Measurements from ENCODE around the gene MRPL20.
"Not testable (repeated sequence)": the region's sequence is repeated elsewhere in the genome, so short reads cannot be mapped to it uniquely, and the experiment has no call there.

Gene MRPL20

DNA sequence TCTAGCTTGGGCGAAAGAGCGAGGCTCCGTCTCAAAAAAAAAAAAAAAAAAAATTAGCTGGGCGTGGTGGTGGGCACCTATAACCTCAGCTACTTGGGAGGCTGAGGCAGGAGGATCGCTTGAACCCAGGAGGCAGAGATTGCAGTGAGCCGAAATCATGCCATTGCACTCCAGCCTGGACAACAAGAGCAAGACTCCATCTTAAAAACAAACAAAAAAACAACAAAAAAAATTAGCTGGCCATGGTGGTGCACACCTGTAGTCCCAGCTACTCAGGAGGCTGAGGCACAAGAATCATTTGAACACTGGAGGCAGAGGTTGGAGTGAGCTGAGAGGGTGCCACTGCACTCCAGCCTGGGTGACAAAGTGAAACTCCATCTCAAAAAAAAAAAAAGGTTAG lies 21.9 kb upstream of the MRPL20 start:
- H3K4me3 ChIP-seq (ENCODE audit: low read depth, low read length); DNase-seq (ENCODE audit: low read depth): not testable (repeated sequence)

DNA sequence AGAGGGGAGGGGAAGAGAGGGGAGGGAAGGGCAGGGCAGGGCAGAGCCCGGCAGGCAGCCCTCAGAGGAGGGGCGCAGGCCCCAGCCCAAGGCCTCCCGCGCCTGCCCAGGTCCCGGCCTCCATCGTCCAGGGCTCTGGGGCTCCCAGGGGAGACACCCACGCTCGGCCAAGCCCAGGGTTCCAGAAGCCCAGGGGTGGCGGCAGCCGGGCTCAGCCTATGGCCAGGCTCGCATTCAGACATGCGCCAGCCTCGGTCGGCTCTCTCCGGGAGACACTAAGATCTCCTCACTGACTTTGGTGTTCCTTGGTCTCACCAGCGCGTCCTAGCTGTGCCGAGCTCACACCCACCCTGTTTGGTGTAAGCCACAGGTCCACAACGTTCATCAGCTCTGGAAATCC lies 21.1 kb upstream of the MRPL20 start:
- no peak for DNase-seq (ENCODE audit: low read depth)
- no peak overlapping the region for H3K4me3 ChIP-seq (ENCODE audit: low read depth, low read length)

GRCh38 chr1:1427820-1428148 lies 20.7 kb upstream of the MRPL20 start:
- DNase-seq (ENCODE audit: low read depth) = no peak
- peak overlapping the region; percentile 40 for H3K4me3 ChIP-seq (ENCODE audit: low read depth, low read length)

- peak overlapping the region; percentile 40 for H3K4me3 ChIP-seq (ENCODE audit: low read depth, low read length)
- DNase-seq (ENCODE audit: low read depth) = no peak
These were observed 20.2 kb upstream of the MRPL20 start for GRCh38 chr1:1427106-1427819.

DNA sequence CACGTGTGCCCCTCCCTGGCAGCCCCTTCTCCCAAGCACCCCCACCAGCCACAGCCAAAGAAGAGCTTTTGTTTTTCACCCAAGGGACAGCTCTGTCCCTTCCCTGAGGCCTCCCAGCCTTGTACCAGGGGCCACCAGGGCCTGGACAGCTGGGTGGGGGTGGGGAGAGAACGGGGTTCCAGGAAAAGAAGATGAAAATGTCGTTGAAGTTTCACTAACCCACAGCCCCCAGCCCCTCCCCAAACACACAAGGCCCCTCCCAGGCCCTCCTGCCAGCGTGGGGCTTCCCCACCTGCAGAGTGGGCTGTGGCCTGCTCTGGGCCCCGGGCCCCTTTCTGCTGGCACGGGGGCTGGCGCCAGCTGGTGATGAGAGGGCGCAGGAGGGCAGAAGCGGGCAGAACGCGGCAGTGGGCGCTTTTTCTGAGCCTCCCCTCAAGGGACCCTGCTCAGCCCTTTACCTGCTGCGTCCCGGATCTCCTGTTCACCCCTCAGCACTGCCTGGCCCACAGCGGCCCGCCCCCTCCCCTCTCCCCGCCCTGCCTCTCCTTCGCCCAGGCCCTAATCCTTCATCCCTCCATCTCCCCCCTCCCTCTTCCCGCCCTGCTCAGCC lies 19.5 kb upstream of the MRPL20 start:
- H3K4me3 ChIP-seq (ENCODE audit: low read depth, low read length) = no peak overlapping the region
- no peak for DNase-seq (ENCODE audit: low read depth)

- no peak for DNase-seq (ENCODE audit: low read depth)
- H3K4me3 ChIP-seq (ENCODE audit: low read depth, low read length) = no peak overlapping the region
These were observed 18.8 kb upstream of the MRPL20 start for GRCh38 chr1:1425753-1426495.

GRCh38 chr1:1425426-1425752 lies 18.3 kb upstream of the MRPL20 start:
- no peak overlapping the region for H3K4me3 ChIP-seq (ENCODE audit: low read depth, low read length)
- no peak for DNase-seq (ENCODE audit: low read depth)

DNA sequence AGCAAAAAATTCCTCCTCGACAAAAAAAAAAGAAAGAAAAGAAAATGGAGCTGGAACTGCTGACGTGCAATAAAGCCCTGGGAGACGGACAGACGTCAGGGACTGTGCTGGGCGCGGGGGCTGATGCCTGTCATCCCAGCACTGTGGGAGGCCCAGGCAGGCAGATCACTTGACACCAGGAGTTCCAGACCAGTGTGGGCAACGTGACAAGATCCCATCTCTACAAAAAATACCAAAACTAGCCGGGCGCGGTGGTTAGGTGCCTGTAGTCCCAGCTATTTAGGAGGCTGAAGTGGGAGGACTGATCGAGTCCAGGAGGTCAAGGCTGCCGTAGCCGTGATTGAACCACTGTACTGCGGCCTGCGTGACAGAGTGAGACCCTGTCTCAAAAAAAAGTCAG lies 17.6 kb upstream of the MRPL20 start:
- H3K4me3 ChIP-seq (ENCODE audit: low read depth, low read length) = no peak overlapping the region
- DNase-seq (ENCODE audit: low read depth) = no peak

GRCh38 chr1:1423245-1423597 lies 16.1 kb upstream of the MRPL20 start:
- H3K4me3 ChIP-seq (ENCODE audit: low read depth, low read length) = no peak overlapping the region
- no peak for DNase-seq (ENCODE audit: low read depth)

GRCh38 chr1:1422465-1423244 lies 15.6 kb upstream of the MRPL20 start:
- H3K4me3 ChIP-seq (ENCODE audit: low read depth, low read length) = no peak overlapping the region
- no peak for DNase-seq (ENCODE audit: low read depth)

GRCh38 chr1:1421907-1422464 lies 14.9 kb upstream of the MRPL20 start:
- no peak overlapping the region for H3K4me3 ChIP-seq (ENCODE audit: low read depth, low read length)
- DNase-seq (ENCODE audit: low read depth) = no peak

DNA sequence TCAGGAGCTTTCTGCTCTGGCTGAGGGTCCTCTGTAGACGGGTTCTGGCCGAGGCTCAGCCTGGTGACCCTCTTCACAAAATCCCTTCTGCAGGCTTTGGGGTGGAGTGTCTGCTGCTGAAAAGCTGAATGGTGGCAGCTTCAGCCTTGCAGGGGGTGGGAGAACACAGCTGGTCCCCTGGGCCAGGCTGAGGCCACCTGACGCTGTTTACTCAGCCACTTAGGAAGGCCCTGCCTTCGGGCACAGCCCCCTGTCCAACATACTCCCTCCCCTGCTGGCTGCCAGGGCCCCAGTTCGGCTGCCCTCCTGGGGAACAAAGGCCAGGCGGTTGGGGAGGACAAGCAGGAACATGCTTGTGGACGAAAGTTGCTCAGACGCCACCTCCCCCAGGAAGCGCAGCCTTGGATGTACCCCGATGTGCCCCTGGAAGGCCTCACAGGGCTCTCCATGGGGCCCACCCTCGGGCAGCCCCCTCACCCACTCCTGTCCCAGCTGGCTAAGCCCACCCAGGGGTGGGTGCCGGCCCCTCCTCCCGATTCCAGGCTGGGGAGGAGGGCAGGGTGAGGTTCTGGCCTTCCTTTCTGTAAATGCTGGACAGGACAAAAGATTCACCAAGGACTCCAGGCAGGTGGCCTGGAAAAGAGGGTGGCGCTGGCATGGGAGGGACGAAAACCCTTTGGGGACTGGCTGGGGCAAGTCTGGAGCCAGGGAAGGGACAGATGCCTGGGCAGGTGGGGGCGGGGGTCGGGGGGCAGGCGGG lies 14.2 kb upstream of the MRPL20 start, which contains the start of gene ANKRD65:
Gene ANKRD65, minus strand, starts transcription at position 130 of the 760 bp plus-strand sequence. CDS start 271 bp downstream, outside the sequence.
- DNase-seq (ENCODE audit: low read depth) = no peak
- H3K4me3 ChIP-seq (ENCODE audit: low read depth, low read length) = no peak within 1 kb of the TSS

- no peak overlapping the region for H3K4me3 ChIP-seq (ENCODE audit: low read depth, low read length)
These were observed 13.6 kb upstream of the MRPL20 start for GRCh38 chr1:1420654-1421141.

GRCh38 chr1:1419813-1420653 lies 12.9 kb upstream of the MRPL20 start:
- H3K4me3 ChIP-seq (ENCODE audit: low read depth, low read length) = peak overlapping the region; percentile 11
- DNase-seq (ENCODE audit: low read depth) = no peak

More at GRCh38 chr1:1420654-1421141, 13.6 kb upstream of the MRPL20 start:
- no peak for DNase-seq (ENCODE audit: low read depth)

GRCh38 chr1:1419363-1419812 lies 12.3 kb upstream of the MRPL20 start:
- H3K4me3 ChIP-seq (ENCODE audit: low read depth, low read length) = no peak overlapping the region

DNA sequence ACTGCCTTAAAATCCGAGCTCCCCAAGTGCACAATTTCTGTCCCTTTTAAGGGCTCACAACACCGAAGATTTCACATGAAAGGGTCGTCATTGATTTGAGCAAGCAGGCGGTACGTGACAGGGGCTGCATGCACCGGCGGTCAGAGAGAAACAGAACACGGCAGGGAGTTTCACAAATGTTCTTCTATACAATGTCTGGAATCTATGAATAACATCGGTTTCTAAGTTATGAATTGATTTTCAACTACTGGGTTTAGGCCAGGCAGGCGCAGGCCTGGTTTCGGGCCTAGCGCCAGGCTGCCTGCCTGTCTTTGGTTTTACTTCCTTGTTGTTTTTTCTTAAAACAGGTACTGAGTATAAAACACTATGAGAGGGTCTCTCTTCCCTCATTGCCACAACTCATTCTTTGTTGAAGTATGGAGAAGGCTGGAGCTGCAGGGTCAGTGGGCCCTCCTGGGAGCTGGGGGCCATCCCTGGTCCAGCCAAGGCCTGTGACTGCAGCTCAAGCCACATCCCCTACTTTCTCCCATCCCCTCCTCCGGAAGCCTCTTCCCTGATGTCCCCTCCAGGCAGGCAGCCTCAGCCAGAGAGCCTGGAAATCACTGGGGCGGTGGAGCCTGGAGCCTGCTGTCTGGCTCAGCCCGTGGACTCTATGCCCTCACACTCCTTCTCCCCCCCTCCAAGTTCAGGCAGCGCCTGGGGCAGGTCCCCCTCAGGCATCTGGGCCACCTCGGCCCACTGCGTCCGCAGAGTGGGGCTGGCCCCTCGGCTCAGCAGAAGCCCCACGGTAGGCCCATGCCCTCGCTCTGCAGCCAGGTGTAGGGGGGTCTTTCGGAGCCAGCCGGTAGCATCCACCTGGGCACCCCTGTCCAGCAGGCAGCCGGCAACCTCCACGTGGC lies 11.6 kb upstream of the MRPL20 start:
- no peak for DNase-seq (ENCODE audit: low read depth)
- H3K4me3 ChIP-seq (ENCODE audit: low read depth, low read length) = no peak overlapping the region

More at GRCh38 chr1:1419363-1419812, 12.3 kb upstream of the MRPL20 start:
- no peak for DNase-seq (ENCODE audit: low read depth)

Measured in skeletal muscle cell (primary cell).